SK-N-SH (cell line): ENCODE measurements around the gene FRS3. TPM values are rescaled to one million over a fixed set of nuclear protein-coding genes. Genes with fewer than 3 reads are reported as not detected.
A peak's percentile ranks its signal among the peaks of the same experiment; 100 is the strongest.

Experiments used
- CHD2 ChIP-seq: fragments of 150-350 bp; IDR thresholded peaks from 2 replicates; pipeline ENCODE4 v1.6.1; 2018; ENCODE audit warnings: low read length; ENCODE audit not compliant: partially characterized antibody
- CTCF ChIP-seq: fragments of 200-600 bp; sonication (generic); IDR thresholded peaks from 2 replicates; pipeline ENCODE4 v1.6.1; 2017; ENCODE audit warnings: antibody characterized with exemption, mild to moderate bottlenecking, moderate library complexity
- ELF1 ChIP-seq: IDR thresholded peaks from 2 replicates; pipeline ENCODE4 v1.4.0; 2012
- EZH2phosphoT487 ChIP-seq: fragments of 200-600 bp; sonication (generic); IDR thresholded peaks from 2 replicates; pipeline ENCODE4 v1.6.1; 2017; ENCODE audit warnings: low read depth, mixed run types, mild to moderate bottlenecking, antibody characterized with exemption, moderate library complexity, borderline replicate concordance
- FOSL2 ChIP-seq: IDR thresholded peaks from 2 replicates; pipeline ENCODE4 v1.4.0; 2012; ENCODE audit warnings: low read depth, mild to moderate bottlenecking, moderate library complexity, borderline replicate concordance
- FOXJ3 ChIP-seq: sonication (generic); formaldehyde crosslinking; IDR thresholded peaks from 2 replicates; pipeline ENCODE4 v1.5.1; 2020; ENCODE audit warnings: mild to moderate bottlenecking, missing genetic modification reagents
- GABPA ChIP-seq: IDR thresholded peaks from 2 replicates; pipeline ENCODE4 v1.4.0; 2012; ENCODE audit warnings: low read depth, mild to moderate bottlenecking
- GATA2 ChIP-seq: sonication (generic); formaldehyde crosslinking; IDR thresholded peaks from 2 replicates; pipeline ENCODE4 v1.5.0; 2020; ENCODE audit warnings: mild to moderate bottlenecking, missing genetic modification reagents
- IRF3 ChIP-seq: fragments of 150-350 bp; IDR thresholded peaks from 2 replicates; pipeline ENCODE4 v1.6.1; 2016; ENCODE audit warnings: mild to moderate bottlenecking, low read depth, low read length
- MAX ChIP-seq: IDR thresholded peaks from 2 replicates; pipeline ENCODE4 v1.4.0; 2012; ENCODE audit warnings: low read depth
- MEF2A ChIP-seq: IDR thresholded peaks from 2 replicates; pipeline ENCODE4 v1.4.0; 2012; ENCODE audit warnings: low read depth, borderline replicate concordance
- MXI1 ChIP-seq: IDR thresholded peaks from 2 replicates; pipeline ENCODE4 v1.6.1; 2012; ENCODE audit warnings: mild to moderate bottlenecking, low read depth, low read length, improper control_type of control experiment
- PBX3 ChIP-seq: IDR thresholded peaks from 2 replicates; pipeline ENCODE4; 2012
- POLR2AphosphoS5 ChIP-seq: IDR thresholded peaks from 2 replicates; pipeline ENCODE4 v1.6.1; 2012; ENCODE audit warnings: low read depth, low read length
- RAD21 ChIP-seq: IDR thresholded peaks from 2 replicates; pipeline ENCODE4 v1.6.1; 2012; ENCODE audit warnings: mild to moderate bottlenecking, low read length
- REST ChIP-seq: IDR thresholded peaks from 2 replicates; pipeline ENCODE4 v1.6.1; 2012; ENCODE audit warnings: mild to moderate bottlenecking, low read depth, low read length, moderate library complexity
- RFX5 ChIP-seq: IDR thresholded peaks from 2 replicates; pipeline ENCODE4 v1.6.1; 2012; ENCODE audit warnings: mild to moderate bottlenecking, improper control_type of control experiment, low read length
- RXRA ChIP-seq: IDR thresholded peaks from 2 replicates; pipeline ENCODE4 v1.4.0; 2012; ENCODE audit warnings: low read depth, mild to moderate bottlenecking, borderline replicate concordance
- SMC3 ChIP-seq: IDR thresholded peaks from 2 replicates; pipeline ENCODE4 v1.6.1; 2012; ENCODE audit warnings: low read depth, low read length, improper control_type of control experiment
- TEAD4 ChIP-seq: IDR thresholded peaks from 2 replicates; pipeline ENCODE4 v1.4.0; 2012; ENCODE audit warnings: mild to moderate bottlenecking, borderline replicate concordance; ENCODE audit not compliant: insufficient read depth
- ZBTB33 ChIP-seq: IDR thresholded peaks from 2 replicates; pipeline ENCODE4 v1.4.0; 2012; ENCODE audit warnings: low read depth, borderline replicate concordance
- polyA plus RNA-seq, 3 experiments: library from polyadenylated mRNA; depleted of rRNA; stranded (reverse); fragments of >200 nt; gene quantifications; 2 replicates each; pipeline ENCODE4 v1.2.3, GENCODE V29; 2012

The FRS3 gene
- polyA plus RNA-seq, 1 of the 3 experiments (the other 2 are of a cell fraction) = 8.6 TPM

- TF ChIP-seq ZBTB33 (no peak), IRF3 (no peak), PBX3 (no peak), MXI1 (no peak), GABPA (no peak), CTCF (no peak), RAD21 (no peak), RFX5 (no peak), SMC3 (no peak), ELF1 (no peak), MAX (peak; percentile 52; the same call in 1 of the 2 replicates), RXRA (no peak; the same call in 1 of the 2 replicates), MEF2A (no peak), GATA2 (no peak), TEAD4 (0 out of 2 replicates have a peak, but pooled peaks have one; percentile 16), FOXJ3 (CRISPR knock-in tag) (no peak), FOSL2 (peak; percentile 45; the same call in 1 of the 2 replicates), REST (no peak), CHD2 (no peak), POLR2AphosphoS5 (no peak), EZH2phosphoT487 (no peak)
Observed at GRCh38 chr6:41723530-41724227, 56.0 kb downstream of the FRS3 start (continued).
